Measurements from ENCODE around the gene ZNF263.

Gene ZNF263

DNA sequence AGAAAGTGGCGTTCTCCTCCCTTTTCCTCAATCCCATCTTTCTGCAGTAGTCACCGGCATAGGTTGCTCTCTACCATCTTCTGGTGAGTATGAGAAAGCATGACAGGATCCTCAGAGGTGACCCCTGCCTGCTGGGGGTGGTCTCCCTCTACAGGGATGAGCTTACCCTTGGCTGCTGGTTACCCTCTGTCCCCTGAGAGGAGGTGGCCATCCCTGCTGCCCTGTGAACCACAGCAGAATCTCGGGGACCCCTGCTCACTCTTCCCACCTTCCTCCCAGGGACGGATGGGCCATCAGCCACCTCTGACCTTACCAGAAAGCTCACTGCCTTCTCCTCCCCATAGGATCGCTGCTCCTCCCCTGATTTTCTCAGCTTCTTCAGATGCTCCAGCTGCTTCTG is 34.7 kb upstream of the ZNF263 start:
- no peak overlapping the region for H3K4me3 ChIP-seq (ENCODE audit: severe bottlenecking)
- ATAC-seq (ENCODE audit: low read depth): no peak
- TF ChIP-seq CTCF (IDR thresholded peaks at IDR 0.05; ENCODE audit: poor library complexity, severe bottlenecking): no peak
- H3K36me3 ChIP-seq (ENCODE audit: low read depth): no peaks in the 10 kb centered on the region
- no peaks in the 10 kb centered on the region for H3K9me3 ChIP-seq (ENCODE audit: severe bottlenecking)
- H3K4me1 ChIP-seq (ENCODE audit: insufficient read depth, poor library complexity, severe bottlenecking): no peaks in the 10 kb centered on the region
- no peak for DNase-seq (ENCODE audit: low spot score)
- no peaks in the 10 kb centered on the region for H3K27me3 ChIP-seq (ENCODE audit: insufficient read depth, poor library complexity, severe bottlenecking)
- no peak overlapping the region for H3K27ac ChIP-seq (ENCODE audit: poor library complexity, severe bottlenecking)

GRCh38 chr16:3249020-3249419 is 34.3 kb upstream of the ZNF263 start:
- DNase-seq (ENCODE audit: low spot score): no peak
- Histone ChIP-seq H3K9me3 (ENCODE audit: severe bottlenecking) (no peaks in the 10 kb centered on the region), H3K36me3 (ENCODE audit: low read depth) (no peaks in the 10 kb centered on the region), H3K27ac (ENCODE audit: poor library complexity, severe bottlenecking) (no peak overlapping the region), H3K4me1 (ENCODE audit: insufficient read depth, poor library complexity, severe bottlenecking) (no peaks in the 10 kb centered on the region), H3K4me3 (ENCODE audit: severe bottlenecking) (no peak overlapping the region), H3K27me3 (ENCODE audit: insufficient read depth, poor library complexity, severe bottlenecking) (no peaks in the 10 kb centered on the region)
- TF ChIP-seq CTCF (IDR thresholded peaks at IDR 0.05; ENCODE audit: poor library complexity, severe bottlenecking): no peak
- ATAC-seq (ENCODE audit: low read depth): no peak

- no peak for ATAC-seq (ENCODE audit: low read depth)
- no peak for DNase-seq (ENCODE audit: low spot score)
- Histone ChIP-seq H3K4me1 (ENCODE audit: insufficient read depth, poor library complexity, severe bottlenecking) (no peaks in the 10 kb centered on the region), H3K27ac (ENCODE audit: poor library complexity, severe bottlenecking) (no peak overlapping the region), H3K36me3 (ENCODE audit: low read depth) (no peaks in the 10 kb centered on the region), H3K4me3 (ENCODE audit: severe bottlenecking) (no peak overlapping the region), H3K9me3 (ENCODE audit: severe bottlenecking) (no peaks in the 10 kb centered on the region), H3K27me3 (ENCODE audit: insufficient read depth, poor library complexity, severe bottlenecking) (no peaks in the 10 kb centered on the region)
- TF ChIP-seq CTCF (IDR thresholded peaks at IDR 0.05; ENCODE audit: poor library complexity, severe bottlenecking): no peak
These were observed 33.8 kb upstream of the ZNF263 start for GRCh38 chr16:3249451-3249850.

DNA sequence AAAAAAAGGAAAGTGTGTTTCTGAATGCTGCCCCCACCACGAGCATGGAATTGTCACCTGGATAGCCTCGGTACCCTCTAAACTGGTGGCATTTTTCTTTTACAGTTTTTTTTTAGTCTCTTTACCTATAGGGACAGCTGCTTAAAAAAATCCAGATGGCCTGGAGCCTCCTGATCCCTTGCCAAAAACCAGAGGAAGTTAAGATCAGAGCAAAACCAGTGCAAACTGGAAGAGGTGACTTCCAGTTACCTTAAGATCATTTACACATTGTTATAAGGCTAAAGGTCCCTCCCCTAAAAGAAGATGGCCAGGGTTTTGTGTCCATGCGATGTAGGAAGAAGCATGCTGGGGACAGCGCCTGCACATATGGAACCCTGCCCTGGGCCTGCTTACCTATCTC is 30.3 kb upstream of the ZNF263 start:
- no peaks in the 10 kb centered on the region for H3K36me3 ChIP-seq (ENCODE audit: low read depth)
- no peaks in the 10 kb centered on the region for H3K27me3 ChIP-seq (ENCODE audit: insufficient read depth, poor library complexity, severe bottlenecking)
- no peak for DNase-seq (ENCODE audit: low spot score)
- H3K9me3 ChIP-seq (ENCODE audit: severe bottlenecking): no peaks in the 10 kb centered on the region
- H3K27ac ChIP-seq (ENCODE audit: poor library complexity, severe bottlenecking): no peak overlapping the region
- ATAC-seq (ENCODE audit: low read depth): no peak
- no peak overlapping the region for H3K4me3 ChIP-seq (ENCODE audit: severe bottlenecking)
- TF ChIP-seq CTCF (IDR thresholded peaks at IDR 0.05; ENCODE audit: poor library complexity, severe bottlenecking): no peak
- peaks cover 3% of the 10 kb centered on the region for H3K4me1 ChIP-seq (ENCODE audit: insufficient read depth, poor library complexity, severe bottlenecking)

- Histone ChIP-seq H3K27ac (ENCODE audit: poor library complexity, severe bottlenecking) (no peak overlapping the region), H3K27me3 (ENCODE audit: insufficient read depth, poor library complexity, severe bottlenecking) (no peaks in the 10 kb centered on the region), H3K36me3 (ENCODE audit: low read depth) (no peaks in the 10 kb centered on the region), H3K9me3 (ENCODE audit: severe bottlenecking) (no peaks in the 10 kb centered on the region), H3K4me1 (ENCODE audit: insufficient read depth, poor library complexity, severe bottlenecking) (peaks cover 3% of the 10 kb centered on the region), H3K4me3 (ENCODE audit: severe bottlenecking) (no peak overlapping the region)
- no peak for ATAC-seq (ENCODE audit: low read depth)
- DNase-seq (ENCODE audit: low spot score): no peak
- TF ChIP-seq CTCF (IDR thresholded peaks at IDR 0.05; ENCODE audit: poor library complexity, severe bottlenecking): no peak
These were observed 29.0 kb upstream of the ZNF263 start for GRCh38 chr16:3254309-3254708.

All from RWPE2 (cell line).